C4-2B (cell line): ENCODE data around the gene UBE3C.

ENCODE experiments used
- CTCF ChIP-seq: fragments of 450-650 bp; conservative IDR thresholded peaks from 2 replicates; pipeline ENCODE4 v1.5.1; 2017; ENCODE audit warnings: mild to moderate bottlenecking
- ZFX ChIP-seq: fragments of 450-650 bp; IDR thresholded peaks from 2 replicates; pipeline ENCODE4 v1.6.1; 2017

DNA sequence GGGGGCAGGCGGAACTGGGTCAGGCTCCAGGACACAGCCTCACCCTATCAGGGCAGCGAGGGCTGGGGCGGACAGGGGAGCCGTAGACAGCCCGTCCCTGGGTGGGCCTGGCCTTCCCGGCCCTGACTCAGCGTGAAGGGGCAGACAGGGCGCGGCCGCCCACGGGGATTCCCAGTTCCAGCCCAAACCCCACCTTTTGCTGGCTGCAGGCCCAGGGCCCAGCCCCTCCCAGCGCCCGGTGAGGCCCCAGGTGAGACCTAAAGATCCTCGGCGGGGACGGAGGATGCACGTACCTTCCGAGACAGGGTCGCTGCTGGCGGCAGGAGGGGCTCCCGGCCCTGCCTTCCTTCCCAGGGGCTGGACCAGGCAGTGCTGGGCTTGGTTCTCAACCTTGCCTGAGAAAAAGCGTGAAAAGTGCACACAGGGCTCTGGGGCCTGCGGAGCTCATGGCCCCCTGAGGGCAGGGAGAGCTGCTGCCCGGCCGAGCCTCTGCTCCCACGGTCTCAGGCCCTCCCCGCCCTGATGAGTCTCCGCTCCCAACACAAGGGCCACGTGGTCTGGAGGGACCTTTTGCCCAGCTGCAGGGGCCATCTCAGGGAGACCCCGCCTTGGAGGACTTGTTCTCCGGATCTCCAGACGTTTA, 154.2 kb downstream of the UBE3C start:
- TF ChIP-seq CTCF: no peak
- no peak for TF ChIP-seq ZFX
